ENCODE measurements around the gene SF1.
A peak's percentile ranks its signal among the peaks of the same experiment; 100 is the strongest.
"Not testable (repeated sequence)": the region's sequence is repeated elsewhere in the genome, so short reads cannot be mapped to it uniquely, and the experiment has no call there.

The SF1 gene

GRCh38 chr11:64778473-64779298, at the start of gene SF1:
TSS of gene SF1 (minus strand) at chr11:64778542. CDS start at chr11:64778392, 150 bp downstream.
- DNase-seq (ENCODE audit: low read depth): peak; percentile 98

- DNase-seq (ENCODE audit: low read depth): no peak
Measured at GRCh38 chr11:64827451-64827839, 49.1 kb upstream of the SF1 start.

GRCh38 chr11:64826578-64827450, 48.5 kb upstream of the SF1 start:
- no peak for DNase-seq (ENCODE audit: low read depth)

- no peak for DNase-seq (ENCODE audit: low read depth)
Measured at GRCh38 chr11:64826062-64826461, 47.7 kb upstream of the SF1 start.

GRCh38 chr11:64823568-64824119, 45.3 kb upstream of the SF1 start:
- DNase-seq (ENCODE audit: low read depth): no peak

- DNase-seq (ENCODE audit: low read depth): no peak
Measured at GRCh38 chr11:64817476-64817875, 39.1 kb upstream of the SF1 start.

- DNase-seq (ENCODE audit: low read depth): not testable (repeated sequence)
Measured at GRCh38 chr11:64815433-64815832, 37.1 kb upstream of the SF1 start.

- no peak for DNase-seq (ENCODE audit: low read depth)
Measured at GRCh38 chr11:64814712-64815187, 36.4 kb upstream of the SF1 start.

GRCh38 chr11:64813826-64814225, 35.5 kb upstream of the SF1 start:
- no peak for DNase-seq (ENCODE audit: low read depth)

GRCh38 chr11:64810891-64811272, 32.5 kb upstream of the SF1 start:
- DNase-seq (ENCODE audit: low read depth): peak; percentile 8

- DNase-seq (ENCODE audit: low read depth): peak; percentile 79
Measured at GRCh38 chr11:64810271-64810890, 32.0 kb upstream of the SF1 start, which contains the start of gene MEN1. TSS of gene MEN1 (minus strand) at chr11:64810551. CDS start at chr11:64810109, 442 bp downstream.

- peak; percentile 15 for DNase-seq (ENCODE audit: low read depth)
Measured at GRCh38 chr11:64809781-64810241, 31.5 kb upstream of the SF1 start.

GRCh38 chr11:64805481-64805880, 27.1 kb upstream of the SF1 start:
- no peak for DNase-seq (ENCODE audit: low read depth)

GRCh38 chr11:64804346-64805210, 26.2 kb upstream of the SF1 start:
- no peak for DNase-seq (ENCODE audit: low read depth)

- no peak for DNase-seq (ENCODE audit: low read depth)
Measured at GRCh38 chr11:64803846-64804345, 25.6 kb upstream of the SF1 start.

- peak; percentile 89 for DNase-seq (ENCODE audit: low read depth)
Measured at GRCh38 chr11:64803158-64803845, 25.0 kb upstream of the SF1 start, which contains the start of gene MAP4K2. TSS of gene MAP4K2 (minus strand) at chr11:64803214. CDS start at chr11:64803149, 65 bp downstream.

- peak; percentile 37 for DNase-seq (ENCODE audit: low read depth)
Measured at GRCh38 chr11:64802370-64803157, 24.2 kb upstream of the SF1 start.

GRCh38 chr11:64801561-64802369, 23.4 kb upstream of the SF1 start:
- no peak for DNase-seq (ENCODE audit: low read depth)

Data from activated T-cell treated with anti-CD3 and anti-CD28 coated beads for 48 hours (primary cell).